Common myeloid progenitor, CD34-positive (primary cell): ENCODE results near the gene LHFPL6.

ENCODE experiments used
- CTCF ChIA-PET: fragments of 350-600 bp; sonication (Branson Sonifier 250); formaldehyde crosslinking; loops from one replicate; lab custom pipeline; 2021; ENCODE audit warnings: antibody characterized with exemption; lab: Charles Lee
- POLR2A ChIA-PET: fragments of 350-600 bp; sonication (Branson Sonifier 250); formaldehyde crosslinking; loops from one replicate; lab custom pipeline; 2021; ENCODE audit warnings: antibody characterized with exemption; lab: Charles Lee
- DNase-seq, 3 donors: peaks; one replicate each; pipeline versions ENCODE4 v3.0.0 to v3.0.0-alpha.2; 2013
- H3K27ac ChIP-seq, 2 experiments: 1 replicate in 1 of 2; 2 replicates in 1 of 2; pipeline ENCODE4 v1.7.0; 2013; ENCODE audit warnings: inconsistent platforms in 2 of 2, low read length in 2 of 2, mild to moderate bottlenecking in 2 of 2, low read depth in 1 of 2, moderate library complexity in 1 of 2; ENCODE audit not compliant: severe bottlenecking in 2 of 2, insufficient read depth in 1 of 2, poor library complexity in 1 of 2
- H3K27me3 ChIP-seq, 5 experiments: replicated peaks in 2 of 5; 1 replicate in 3 of 5; 2 replicates in 2 of 5; pipeline versions ENCODE4 v1.6.1 to v1.7.0; 2013; ENCODE audit warnings: low read length in 4 of 5, mild to moderate bottlenecking in 2 of 5, moderate library complexity in 2 of 5, inconsistent platforms in 1 of 5; ENCODE audit not compliant: insufficient read depth in 5 of 5, control insufficient read depth in 4 of 5
- H3K36me3 ChIP-seq, 4 experiments: 1 replicate in 2 of 4; 2 replicates in 2 of 4; pipeline versions ENCODE4 v1.6.1 to v1.7.0; 2013; ENCODE audit warnings: low read length in 3 of 4, control low read depth in 1 of 4, mild to moderate bottlenecking in 1 of 4; ENCODE audit not compliant: control insufficient read depth in 4 of 4, insufficient read depth in 4 of 4
- H3K4me1 ChIP-seq, 4 experiments: 1 replicate in 3 of 4; 2 replicates in 1 of 4; pipeline versions ENCODE4 v1.6.1 to v1.7.1; 2013; ENCODE audit warnings: low read length in 3 of 4, mild to moderate bottlenecking in 3 of 4, control low read depth in 1 of 4, inconsistent platforms in 1 of 4, moderate library complexity in 1 of 4; ENCODE audit not compliant: control insufficient read depth in 4 of 4, insufficient read depth in 4 of 4; ENCODE audit errors: control extremely low read depth in 1 of 4
- H3K4me3 ChIP-seq, 7 experiments: 1 replicate in 4 of 7; 2 replicates in 3 of 7; pipeline versions ENCODE4 v1.5.1 to v1.7.0; 2013; ENCODE audit warnings: mild to moderate bottlenecking in 7 of 7, low read length in 6 of 7, moderate library complexity in 6 of 7, inconsistent platforms in 2 of 7, low read depth in 2 of 7, control low read depth in 1 of 7; ENCODE audit not compliant: insufficient read depth in 4 of 7, control insufficient read depth in 1 of 7; ENCODE audit errors: extremely low read depth in 1 of 7
- H3K9me3 ChIP-seq, 5 experiments: 1 replicate in 4 of 5; 2 replicates in 1 of 5; pipeline versions ENCODE4 v1.6.1 to v1.7.1; 2013; ENCODE audit warnings: low read length in 4 of 5, mild to moderate bottlenecking in 2 of 5, inconsistent platforms in 1 of 5, low read depth in 1 of 5, moderate library complexity in 1 of 5; ENCODE audit not compliant: control insufficient read depth in 4 of 5, insufficient read depth in 2 of 5; ENCODE audit errors: control extremely low read depth in 1 of 5
- WGBS: methylation state at CpG from one replicate; pipeline ENCODE4 v1.1.5; 2013; ENCODE audit not compliant: insufficient coverage; 5-methylcytosine and 5-hydroxymethylcytosine counted together

Gene LHFPL6

DNA sequence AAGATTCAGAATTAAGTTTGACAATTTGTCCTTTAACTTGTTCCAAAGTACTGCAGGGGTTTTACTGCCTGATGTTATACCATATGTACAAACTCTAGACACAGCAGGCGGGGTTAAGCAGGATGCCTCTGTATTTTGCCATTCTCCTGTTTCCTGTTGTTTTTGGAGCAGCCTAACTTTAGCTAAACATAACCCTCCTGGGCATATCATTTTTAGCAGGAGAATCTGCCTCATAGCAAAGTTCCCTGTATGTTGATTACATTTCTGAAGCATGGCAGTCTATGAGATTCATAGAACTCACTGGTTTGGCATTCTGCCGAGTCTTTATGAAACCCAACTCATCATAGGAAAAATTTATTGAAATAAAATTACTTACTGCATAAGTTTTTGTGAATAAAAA, 5.2 kb downstream of the LHFPL6 start:
- Histone ChIP-seq H3K36me3 (no peaks in the 10 kb centered on the region), H3K4me3 (no peak overlapping the region), H3K9me3 (no peaks in the 10 kb centered on the region), H3K27me3 (peaks cover 0 to 4% (median 0%) of the 10 kb centered on the region in 5 experiments), H3K27ac (no peak overlapping the region), H3K4me1 (peaks cover 0 to 12% (median 8%) of the 10 kb centered on the region in 4 experiments)
- no peak for DNase-seq
- ChIA-PET POLR2A (interaction anchor here (0.7 kb wide), 1 partner anchor 9 kb away, joined by 3 read pairs; no protein-coding TSS in a partner anchor), CTCF (interaction anchor here (0.5 to 1.0 kb wide), 2 partner anchors 19 to 195 kb away, joined by 3 to 4 read pairs; no protein-coding TSS in a partner anchor)
- 100% methylated on average over 1 of the region's 2 CpGs for WGBS

DNA sequence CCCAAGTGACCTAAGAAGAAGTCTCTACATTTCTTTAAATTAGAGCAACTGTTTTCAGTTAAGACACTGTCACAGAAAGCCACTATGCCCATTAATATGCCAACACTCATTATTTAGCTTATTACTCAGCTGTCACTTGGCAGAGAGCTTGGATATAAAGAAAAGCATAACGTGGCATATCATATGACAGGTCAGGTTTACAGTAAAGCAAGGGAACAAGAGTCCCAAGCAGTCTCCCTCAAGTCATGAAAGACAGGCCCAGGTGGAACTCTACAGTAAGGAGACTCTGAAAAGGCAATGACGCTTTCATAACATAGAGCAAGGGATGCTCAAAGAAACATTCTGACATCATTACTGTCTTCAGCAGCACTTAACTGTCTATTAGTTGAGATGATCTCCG, 6.3 kb downstream of the LHFPL6 start:
- ChIA-PET POLR2A (no interaction called here), CTCF (no interaction called here)
- Histone ChIP-seq H3K9me3 (no peaks in the 10 kb centered on the region), H3K4me3 (no peak overlapping the region), H3K27me3 (peaks cover 0 to 4% (median 0%) of the 10 kb centered on the region in 5 experiments), H3K36me3 (no peaks in the 10 kb centered on the region), H3K4me1 (peaks cover 0 to 4% (median under 1%) of the 10 kb centered on the region in 4 experiments), H3K27ac (no peak overlapping the region)
- no peak for DNase-seq
- WGBS = 90% methylated on average over 2 of the region's 3 CpGs

DNA sequence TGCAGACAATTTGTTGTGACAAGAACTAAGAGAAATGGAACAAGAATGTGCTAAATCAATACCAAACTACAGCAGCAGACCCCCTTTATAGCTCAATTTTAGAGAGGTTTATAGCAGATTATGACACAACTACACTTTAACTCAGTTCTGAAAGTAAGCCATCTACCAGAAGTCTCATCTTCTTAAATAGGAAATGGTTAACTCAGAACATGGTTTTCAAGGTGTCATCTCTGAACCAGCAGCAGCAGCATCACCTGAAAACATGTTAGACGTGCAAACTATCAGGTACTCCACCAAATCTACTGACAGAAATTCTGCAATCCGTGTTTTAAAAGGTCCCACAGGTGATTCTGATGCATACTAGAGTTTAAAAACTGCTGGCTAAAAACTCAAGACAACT, 6.8 kb downstream of the LHFPL6 start:
- Histone ChIP-seq H3K27ac (no peak overlapping the region), H3K27me3 (peaks cover 0 to 4% (median 0%) of the 10 kb centered on the region in 5 experiments), H3K4me3 (no peak overlapping the region), H3K36me3 (no peaks in the 10 kb centered on the region), H3K9me3 (no peaks in the 10 kb centered on the region), H3K4me1 (peaks cover 0 to 2% (median 0%) of the 10 kb centered on the region in 4 experiments)
- POLR2A ChIA-PET = no interaction called here
- no peak for DNase-seq
- 100% methylated on average over 1 of the region's 2 CpGs for WGBS
- CTCF ChIA-PET = interaction anchor here (1.1 to 1.6 kb wide), 2 partner anchors 16 to 179 kb away, joined by 3 to 4 read pairs; no protein-coding TSS in a partner anchor

DNA sequence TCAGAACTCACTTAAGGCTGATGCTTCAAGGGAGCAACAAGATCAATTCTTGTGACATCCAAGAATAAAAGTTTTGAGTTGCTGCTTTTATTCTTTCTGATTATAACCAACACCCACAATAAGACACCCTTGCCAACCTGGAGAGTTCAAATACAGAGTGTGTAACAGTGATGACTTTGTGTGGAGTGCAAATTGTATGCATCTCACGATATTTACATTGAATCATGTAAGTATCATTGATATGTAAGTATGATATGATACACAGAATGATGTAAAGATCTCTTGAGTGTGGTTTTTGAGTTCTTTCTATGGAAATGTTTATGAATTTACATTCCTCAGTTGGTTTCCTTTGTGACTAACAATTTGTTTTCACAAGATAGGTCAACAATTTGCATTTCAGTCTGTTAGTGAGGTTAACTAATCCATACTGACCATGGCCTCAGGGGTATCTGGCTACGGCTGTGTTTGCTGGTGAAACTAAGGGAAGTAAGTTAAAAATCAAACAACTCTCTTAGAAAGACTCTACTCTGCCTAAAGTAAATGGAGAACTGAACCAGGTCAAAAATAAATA, 12.4 kb downstream of the LHFPL6 start:
- Histone ChIP-seq H3K4me1 (no peaks in the 10 kb centered on the region), H3K4me3 (no peak overlapping the region), H3K27me3 (no peaks in the 10 kb centered on the region), H3K9me3 (no peaks in the 10 kb centered on the region), H3K27ac (no peak overlapping the region), H3K36me3 (no peaks in the 10 kb centered on the region)
- CTCF ChIA-PET = interaction anchor here (2.6 kb wide), 1 partner anchor 20 kb away, joined by 5 read pairs; no protein-coding TSS in a partner anchor
- POLR2A ChIA-PET = no interaction called here
- WGBS = no CpG with 5 or more reads among the region's 2 CpGs
- DNase-seq = no peak

DNA sequence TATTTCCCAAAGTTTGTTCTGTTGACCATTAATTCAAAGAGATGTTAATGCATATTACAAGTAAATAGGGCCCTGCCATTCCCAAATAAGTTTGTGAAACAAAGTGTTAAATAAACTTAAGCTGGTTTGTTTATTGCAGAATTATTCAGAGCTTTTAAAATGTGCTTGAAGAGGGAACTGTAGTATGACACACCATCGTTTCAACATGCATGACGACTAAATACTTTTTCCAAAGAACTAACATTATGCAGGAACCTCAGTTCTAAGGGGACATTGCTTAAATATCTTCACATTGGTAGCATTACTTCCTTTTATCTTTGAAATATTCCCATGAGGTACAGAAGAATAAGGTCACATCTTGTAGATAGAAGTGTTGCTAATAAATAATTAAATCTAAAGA, 14.6 kb downstream of the LHFPL6 start:
- ChIA-PET POLR2A (no interaction called here), CTCF (no interaction called here)
- no peaks in the 10 kb centered on the region for H3K36me3 ChIP-seq
- no peak overlapping the region for H3K27ac ChIP-seq
- DNase-seq = no peak
- H3K27me3 ChIP-seq = no peaks in the 10 kb centered on the region
- H3K9me3 ChIP-seq = no peaks in the 10 kb centered on the region
- no CpG with 5 or more reads among the region's 2 CpGs for WGBS
- no peak overlapping the region for H3K4me3 ChIP-seq
- no peaks in the 10 kb centered on the region for H3K4me1 ChIP-seq

DNA sequence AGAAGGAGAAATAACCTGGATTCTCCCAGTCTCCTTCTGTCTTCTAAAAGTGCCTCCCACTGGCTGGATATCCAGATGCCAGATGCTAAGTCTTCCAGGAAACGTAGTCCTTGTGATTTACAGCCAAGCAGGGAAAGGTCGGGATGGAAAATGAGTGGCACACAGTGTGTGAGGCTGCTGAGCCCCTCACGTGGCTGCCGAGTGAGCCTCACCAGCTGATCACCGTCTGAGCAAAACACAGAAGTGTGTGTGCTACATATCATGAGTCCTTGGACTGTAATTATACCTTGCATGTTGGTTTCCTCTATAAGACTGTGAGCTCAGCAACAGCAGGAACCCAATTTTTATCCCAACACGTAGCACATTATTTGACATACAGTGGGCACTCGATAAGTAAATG, 15.1 kb downstream of the LHFPL6 start:
- Histone ChIP-seq H3K4me1 (no peaks in the 10 kb centered on the region), H3K36me3 (no peaks in the 10 kb centered on the region), H3K4me3 (no peak overlapping the region), H3K27me3 (no peaks in the 10 kb centered on the region), H3K27ac (no peak overlapping the region), H3K9me3 (no peaks in the 10 kb centered on the region)
- WGBS = 97% methylated on average over 7 of the region's 7 CpGs
- ChIA-PET POLR2A (no interaction called here), CTCF (no interaction called here)
- no peak for DNase-seq

DNA sequence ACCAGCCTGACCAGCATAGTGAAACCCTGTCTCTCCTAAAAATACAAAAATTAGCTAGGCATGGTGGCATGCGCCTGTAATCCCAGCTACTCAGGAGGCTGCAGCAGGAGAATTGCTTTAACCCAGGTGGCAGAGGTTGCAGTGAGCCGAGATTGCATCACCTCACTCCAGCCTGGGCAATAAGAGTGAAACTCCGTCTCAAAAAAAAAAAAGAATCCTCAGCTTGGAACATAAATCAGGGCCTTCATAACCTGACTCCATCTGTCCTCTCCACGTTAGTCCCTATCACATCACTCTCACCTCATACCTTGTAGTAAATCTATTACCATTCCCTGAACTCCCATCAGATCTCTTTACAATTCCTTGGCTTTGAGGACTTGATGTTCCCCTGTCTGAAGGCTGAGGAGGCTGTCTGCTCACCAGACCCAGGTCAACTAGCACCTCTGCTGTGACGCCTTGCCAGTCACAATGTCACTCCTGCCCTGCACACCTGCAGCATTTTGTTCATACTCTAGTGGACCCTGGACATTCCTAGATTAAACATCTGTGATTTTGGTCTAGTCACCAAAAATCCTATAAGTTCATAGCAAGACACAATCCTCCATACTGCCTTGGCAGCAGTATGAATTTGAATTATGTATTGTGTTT, 15.9 kb downstream of the LHFPL6 start:
- CTCF ChIA-PET = no interaction called here
- no peaks in the 10 kb centered on the region for H3K4me1 ChIP-seq
- H3K36me3 ChIP-seq = no peaks in the 10 kb centered on the region
- H3K9me3 ChIP-seq = no peaks in the 10 kb centered on the region
- H3K27me3 ChIP-seq = no peaks in the 10 kb centered on the region
- no peak for DNase-seq
- 94% methylated on average over 5 of the region's 5 CpGs for WGBS
- POLR2A ChIA-PET = no interaction called here
- no peak overlapping the region for H3K4me3 ChIP-seq
- no peak overlapping the region for H3K27ac ChIP-seq
